GM21717 (cell line): ENCODE data around the gene COMMD3.
"Not testable (repeated sequence)": the region's sequence is repeated elsewhere in the genome, so short reads cannot be mapped to it uniquely, and the experiment has no call there.

Experiments used
- ATAC-seq: cut with Tn5 transposase; IDR thresholded peaks from one replicate; pipeline ENCODE4 v1.9.1; 2021; ENCODE audit warnings: mild to moderate bottlenecking, moderate library complexity; ENCODE audit not compliant: unreplicated experiment

Gene COMMD3

GRCh38 chr10:22316286-22317075 lies at the start of gene COMMD3:
Gene COMMD3 (plus strand): TSS chr10:22316388. CDS start chr10:22316418, 30 bp downstream.
- peak; percentile 52 for ATAC-seq

- no peak for ATAC-seq
Observed at GRCh38 chr10:22268503-22268902, 47.7 kb upstream of the COMMD3 start.

DNA sequence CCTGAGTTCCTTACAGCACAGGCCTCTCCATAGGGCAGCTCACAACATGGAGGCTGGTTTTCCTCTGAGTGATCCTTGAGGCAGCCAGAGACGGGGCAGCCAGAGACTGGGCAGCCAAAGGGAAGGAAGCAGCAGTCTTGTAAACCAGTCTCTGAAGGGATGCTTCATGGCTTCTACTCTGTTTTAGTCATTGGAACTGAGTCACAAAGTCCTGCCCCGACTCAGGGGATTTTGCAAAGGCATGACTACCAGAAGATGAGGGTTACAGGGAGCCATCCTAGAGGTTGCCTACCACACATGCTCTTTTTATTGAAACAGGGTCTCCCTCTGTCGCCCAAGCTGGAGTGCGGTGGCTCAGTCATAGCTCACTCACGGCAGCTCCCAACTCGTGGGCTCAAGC lies 44.4 kb upstream of the COMMD3 start:
- no peak for ATAC-seq

DNA sequence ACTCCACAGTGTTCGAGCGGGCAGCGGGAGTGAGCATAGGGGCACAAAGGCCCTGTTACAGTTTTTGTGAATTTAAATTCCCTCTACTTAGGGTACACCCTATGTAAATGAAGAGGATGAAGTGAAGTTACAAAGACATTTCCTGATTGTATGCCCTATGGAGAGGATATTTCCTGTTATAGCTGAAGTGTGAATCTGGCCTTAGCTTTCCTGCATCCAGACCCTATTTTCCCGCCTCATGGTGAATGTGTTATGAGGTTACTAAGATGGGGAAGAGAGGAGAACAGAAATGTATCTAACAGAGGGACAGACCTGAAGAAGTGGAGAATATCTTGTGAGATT lies 37.8 kb upstream of the COMMD3 start:
- no peak for ATAC-seq

GRCh38 chr10:22280078-22280477 lies 36.1 kb upstream of the COMMD3 start:
- ATAC-seq: no peak

GRCh38 chr10:22285130-22285529 lies 31.1 kb upstream of the COMMD3 start:
- ATAC-seq: no peak

DNA sequence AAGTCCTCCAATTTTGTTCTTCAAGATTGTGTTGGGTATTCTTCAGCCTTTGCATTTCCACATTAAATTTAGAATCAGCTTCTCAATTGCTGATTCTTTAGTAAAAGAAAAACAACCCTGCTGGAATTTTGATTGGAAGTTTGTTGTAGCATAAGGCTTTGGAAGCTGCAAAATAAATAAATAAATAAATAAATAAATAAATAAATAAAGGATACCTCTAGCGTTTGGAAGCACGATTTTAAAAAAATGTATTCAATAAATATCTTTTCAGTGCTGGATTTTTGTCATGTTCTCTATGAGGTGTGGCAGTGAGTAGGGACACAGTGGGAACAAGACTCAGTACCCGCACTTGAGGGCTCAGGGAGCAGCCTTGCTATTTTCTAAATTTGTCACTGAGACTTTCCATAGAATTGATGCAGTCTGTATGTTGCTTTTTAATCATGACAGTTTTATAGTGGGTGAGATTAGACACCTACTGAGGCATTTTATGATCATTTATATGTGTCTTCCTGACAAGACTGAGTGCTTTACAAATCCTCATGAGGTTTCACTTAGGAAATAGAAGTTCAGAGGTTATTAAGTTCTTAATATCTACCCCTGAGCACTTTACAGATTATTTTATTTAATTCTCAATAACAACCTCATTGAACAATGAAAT lies 22.3 kb upstream of the COMMD3 start:
- no peak for ATAC-seq

DNA sequence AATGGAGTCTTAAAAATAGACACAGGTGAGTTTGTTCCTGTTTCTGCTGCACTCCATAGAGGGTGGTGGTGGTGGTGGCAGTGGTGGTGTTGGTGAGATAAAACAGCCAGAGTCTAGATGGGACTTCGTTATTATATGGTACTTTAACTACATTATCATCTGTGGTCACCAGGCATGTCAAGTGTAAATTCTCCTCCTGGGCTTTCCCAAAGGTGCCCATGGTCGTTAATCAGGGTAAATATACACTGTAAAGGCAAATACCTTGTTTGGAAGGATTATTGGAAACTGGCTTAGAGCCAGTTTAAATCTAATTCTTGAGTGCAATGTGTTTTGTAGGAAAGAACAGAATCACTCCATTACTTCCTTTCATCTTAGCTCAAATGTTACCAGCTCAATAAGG lies 21.5 kb upstream of the COMMD3 start:
- ATAC-seq: no peak

DNA sequence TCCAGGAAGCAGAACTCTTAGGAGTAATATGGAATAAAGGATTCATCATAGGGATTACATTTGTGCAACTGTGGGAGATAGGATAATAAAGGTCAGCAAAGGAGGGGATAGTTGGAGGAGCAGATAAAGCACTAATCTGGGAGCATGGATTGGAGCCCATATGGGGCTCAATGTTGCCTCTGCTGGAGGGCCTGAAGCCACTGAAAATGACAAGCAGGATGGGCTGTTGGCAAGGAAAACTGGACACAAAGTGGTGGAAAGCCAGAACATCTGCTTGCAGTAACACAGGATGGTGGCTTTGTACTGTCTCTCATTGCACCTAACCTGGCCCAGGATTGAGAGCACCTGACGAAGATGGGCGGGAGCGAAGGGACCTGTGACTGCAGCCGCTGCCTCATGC lies 15.0 kb upstream of the COMMD3 start:
- ATAC-seq: no peak

DNA sequence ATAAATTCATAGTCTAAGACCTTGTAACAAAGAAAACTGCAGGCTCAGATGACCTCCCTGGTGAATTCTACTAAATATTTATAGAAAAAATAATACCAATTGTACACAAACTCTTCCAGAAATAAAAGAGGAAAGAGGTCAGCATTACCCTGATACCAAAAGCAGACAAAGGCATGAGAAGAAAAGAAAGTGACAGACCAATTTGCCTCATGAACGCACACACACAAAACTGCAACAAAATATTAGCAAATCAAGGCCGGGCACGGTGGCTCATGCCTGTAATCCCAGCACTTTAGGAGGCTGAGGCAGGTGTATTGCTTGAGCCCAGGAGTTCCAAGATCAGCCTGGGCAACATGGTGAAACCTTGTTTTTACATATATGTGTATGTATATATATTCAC lies 12.7 kb upstream of the COMMD3 start:
- no peak for ATAC-seq

DNA sequence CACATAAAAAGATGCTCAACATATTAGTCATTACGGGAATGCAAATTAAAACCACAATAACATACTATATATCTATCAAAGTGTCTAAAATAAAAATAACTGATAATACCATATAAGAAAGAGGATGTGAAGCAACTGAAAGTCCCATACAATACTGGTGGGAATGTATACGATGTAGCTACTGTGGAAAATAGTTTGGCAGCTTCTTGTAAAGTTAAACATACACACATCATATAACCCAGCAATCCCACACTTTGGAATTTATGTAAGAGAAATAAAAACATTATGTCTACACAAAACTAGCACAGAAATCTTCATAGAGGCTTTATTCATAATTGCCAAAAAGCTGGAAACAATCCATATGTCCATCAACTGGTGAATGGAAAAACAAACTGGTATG lies 10.5 kb upstream of the COMMD3 start:
- no peak for ATAC-seq

DNA sequence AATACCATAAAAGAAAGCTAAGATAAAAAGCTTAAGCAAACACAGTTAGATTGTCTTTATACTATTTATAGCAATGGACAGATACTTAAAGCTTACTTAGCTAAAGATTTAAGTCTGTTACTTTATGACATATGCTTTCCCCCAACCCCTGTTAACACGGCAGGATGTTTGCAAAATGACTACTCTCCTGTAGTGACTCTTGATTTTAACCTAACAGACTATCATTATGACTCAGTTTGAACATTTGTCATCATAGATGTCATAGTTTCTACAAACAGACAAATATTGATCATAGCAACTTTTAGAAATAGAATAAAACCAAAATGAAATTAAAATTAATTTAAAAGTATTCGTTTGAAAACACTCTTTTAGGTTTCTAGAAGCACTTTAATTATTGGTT lies 7.8 kb upstream of the COMMD3 start:
- peak; percentile 91 for ATAC-seq

DNA sequence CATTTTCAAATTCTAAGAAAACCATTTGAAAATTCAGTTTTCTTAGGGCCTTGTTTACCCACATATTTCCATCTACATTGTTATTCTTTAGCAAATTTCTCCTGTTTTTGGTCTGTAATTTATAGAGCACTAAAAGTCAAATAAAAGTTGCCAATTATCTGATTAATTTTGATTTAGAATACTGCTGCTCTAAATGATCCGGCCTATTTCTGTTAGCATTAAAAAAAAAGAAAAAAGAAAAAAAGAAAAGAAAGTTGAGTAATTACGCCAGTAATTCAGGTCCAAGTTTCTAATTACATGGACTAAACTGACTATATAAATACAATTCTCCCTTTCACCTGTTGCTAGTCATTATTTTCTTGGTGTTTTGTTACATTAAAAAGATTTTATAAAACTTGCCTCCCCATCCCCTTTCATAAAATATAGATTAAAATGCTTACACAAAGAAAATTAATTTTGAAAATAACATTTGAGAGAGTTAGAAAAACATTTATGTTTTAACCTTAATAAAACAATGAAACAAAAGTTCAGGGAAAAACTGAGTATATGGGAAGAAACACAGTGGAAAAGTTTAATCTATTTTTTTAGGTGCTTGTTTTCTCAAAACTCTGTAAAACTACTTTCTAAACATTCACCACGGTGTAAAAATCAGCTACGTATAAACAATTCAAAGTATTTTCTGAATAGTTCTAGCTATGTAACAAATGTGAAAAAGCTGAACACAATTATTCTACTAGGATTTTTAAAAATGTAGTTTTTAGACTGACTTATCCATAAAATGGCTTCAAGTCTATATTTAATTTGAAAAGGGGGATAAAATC lies 6.8 kb upstream of the COMMD3 start:
- no peak for ATAC-seq

- ATAC-seq: not testable (repeated sequence)
Observed at GRCh38 chr10:22310012-22310411, 6.2 kb upstream of the COMMD3 start.

GRCh38 chr10:22310928-22311327 lies 5.3 kb upstream of the COMMD3 start:
- no peak for ATAC-seq

GRCh38 chr10:22314852-22315251 lies 1.3 kb upstream of the COMMD3 start:
- ATAC-seq: no peak

DNA sequence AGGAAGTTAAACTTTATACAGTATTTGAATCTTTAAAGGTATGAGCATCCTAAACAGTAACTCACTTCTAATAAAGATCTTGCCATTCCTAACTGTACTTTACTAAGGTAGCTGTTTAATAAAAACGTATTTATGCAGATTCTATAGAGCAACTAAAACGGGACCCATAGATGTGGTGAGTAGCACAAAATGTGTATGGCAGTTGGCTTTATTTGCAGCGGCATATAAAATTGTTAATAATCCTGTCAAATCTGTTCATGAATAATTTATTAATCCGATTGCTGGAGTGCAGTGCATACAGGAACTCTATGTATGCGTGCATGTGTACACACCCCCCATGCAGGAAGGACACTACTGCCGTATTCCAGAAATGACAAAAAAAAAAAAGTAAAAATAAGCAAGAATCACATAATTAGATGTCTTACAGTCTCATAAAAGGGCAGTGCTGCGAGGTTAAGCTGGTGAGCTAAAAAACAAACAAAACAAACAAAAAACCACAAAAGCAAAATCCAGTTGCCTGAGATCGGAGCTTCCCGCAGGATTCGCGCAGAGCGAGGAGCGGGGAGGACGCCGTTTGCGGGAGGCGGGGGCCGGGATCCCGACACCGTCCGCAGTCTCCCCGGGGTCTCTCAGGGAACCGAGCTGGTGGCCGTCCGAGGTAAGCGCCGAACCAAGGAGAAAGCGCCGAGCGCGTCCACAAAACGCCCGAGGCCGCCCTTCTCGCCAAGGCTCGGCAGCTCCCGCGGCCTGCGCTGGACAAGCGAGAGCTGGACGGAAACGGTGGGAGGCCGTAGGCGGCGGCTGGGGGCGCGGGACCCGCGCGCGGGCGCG lies 518 bp upstream of the COMMD3 start:
- peak; percentile 11 for ATAC-seq

GRCh38 chr10:22317076-22317370 lies 835 bp downstream of the COMMD3 start:
- ATAC-seq: peak; percentile 16

DNA sequence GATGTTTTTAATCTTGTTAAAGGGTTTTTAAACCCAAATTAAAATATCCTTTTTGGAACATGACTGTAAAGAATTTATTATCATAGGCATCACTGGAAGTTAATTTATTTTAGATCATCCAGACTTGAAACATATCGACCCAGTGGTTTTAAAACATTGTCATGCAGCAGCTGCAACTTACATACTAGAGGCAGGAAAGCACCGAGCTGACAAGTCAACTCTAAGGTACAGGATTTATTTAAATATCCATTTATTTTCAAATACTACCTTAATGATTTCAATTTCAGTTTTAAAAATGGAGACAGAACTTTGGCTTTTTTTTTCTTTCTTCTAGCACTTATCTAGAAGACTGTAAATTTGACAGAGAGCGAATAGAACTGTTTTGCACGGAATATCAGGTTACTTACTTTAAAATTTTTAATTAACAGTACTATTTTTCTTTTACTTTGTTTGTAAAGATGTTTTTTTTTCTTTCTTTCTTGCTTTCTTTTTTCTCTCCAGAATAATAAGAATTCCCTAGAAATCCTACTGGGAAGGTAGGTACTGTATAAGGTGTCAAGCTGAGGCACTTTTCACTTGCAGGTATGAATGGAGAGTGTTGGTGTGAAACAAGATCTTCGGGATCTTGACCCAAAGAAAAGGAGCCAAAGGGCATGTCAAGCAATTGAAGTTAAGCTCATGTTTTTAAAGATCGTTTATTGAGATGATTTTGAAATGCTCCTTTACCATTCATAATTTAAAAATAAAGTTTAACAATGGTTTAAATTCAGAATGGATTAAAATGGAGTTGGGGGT lies 1.8 kb downstream of the COMMD3 start:
- no peak for ATAC-seq

GRCh38 chr10:22318772-22319171 lies 2.6 kb downstream of the COMMD3 start:
- no peak for ATAC-seq
